Measurements from ENCODE around the gene ADGRV1. TPM values are rescaled to one million over a fixed set of nuclear protein-coding genes. Genes with fewer than 3 reads are reported as not detected.

The ADGRV1 gene
- total RNA-seq, 1 experiment from 2014 or later = 64.8 TPM

DNA sequence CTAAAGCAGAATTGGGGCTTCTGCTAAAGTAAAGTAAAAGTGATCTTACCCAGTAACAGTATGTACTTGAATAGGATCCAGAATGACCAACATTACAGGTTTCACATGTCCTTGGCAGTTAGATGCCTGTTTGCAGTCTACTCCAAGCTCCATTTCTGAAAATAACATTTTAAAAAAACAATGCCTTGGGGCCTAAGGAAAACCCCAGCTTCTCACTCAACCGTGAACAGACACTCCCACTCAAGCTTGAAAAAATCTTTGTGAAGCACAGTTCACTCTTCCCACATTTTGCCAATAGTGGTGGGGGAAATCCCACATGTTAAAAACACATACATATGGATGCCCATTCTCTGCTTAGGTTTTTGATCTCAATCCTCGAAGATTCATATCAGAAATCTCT lies 520.4 kb downstream of the ADGRV1 start:
- Mint-ChIP-seq H3K27me3 (ENCODE audit: low read depth) (no peaks in the 10 kb centered on the region), H3K27ac (no peak overlapping the region), H3K4me3 (no peak overlapping the region), H3K36me3 (ENCODE audit: insufficient read depth in 1 of 3, low read depth in 3 of 3) (peaks cover 5 to 8% (median 8%) of the 10 kb centered on the region in 3 experiments; a peak in 6 of 7 replicates), H3K4me1 (no peaks in the 10 kb centered on the region), H3K9me3 (no peaks in the 10 kb centered on the region)
- no peak overlapping the region for H3K27ac ChIP-seq (ENCODE audit: insufficient read length, low read depth, low read length)
- no peak overlapping the region for H3K23ac ChIP-seq (ENCODE audit: insufficient read length, low read depth, low read length)
- H3K4me1 ChIP-seq (ENCODE audit: insufficient read depth, low read length) = no peaks in the 10 kb centered on the region
- no peaks in the 10 kb centered on the region for H3K23me2 ChIP-seq (ENCODE audit: insufficient read length, low read depth, low read length, poor library complexity, severe bottlenecking)
- H2BK20ac ChIP-seq (ENCODE audit: low read depth, low read length, poor library complexity, severe bottlenecking) = no peak overlapping the region
- no peaks in the 10 kb centered on the region for H3K27me3 ChIP-seq (ENCODE audit: insufficient read depth, low read length)
- H4K20me1 ChIP-seq (ENCODE audit: control insufficient read depth, insufficient read depth, insufficient read length) = no peaks in the 10 kb centered on the region
- no peak overlapping the region for H4K91ac ChIP-seq (ENCODE audit: insufficient read length, low read depth, low read length)
- no peak overlapping the region for H3K56ac ChIP-seq (ENCODE audit: insufficient read length, low read depth, low read length)
- H2AK5ac ChIP-seq (ENCODE audit: insufficient read length, low read length) = no peak overlapping the region
- no peak overlapping the region for H2BK15ac ChIP-seq (ENCODE audit: low read depth, low read length)
- TF ChIP-seq, protein P1, sequence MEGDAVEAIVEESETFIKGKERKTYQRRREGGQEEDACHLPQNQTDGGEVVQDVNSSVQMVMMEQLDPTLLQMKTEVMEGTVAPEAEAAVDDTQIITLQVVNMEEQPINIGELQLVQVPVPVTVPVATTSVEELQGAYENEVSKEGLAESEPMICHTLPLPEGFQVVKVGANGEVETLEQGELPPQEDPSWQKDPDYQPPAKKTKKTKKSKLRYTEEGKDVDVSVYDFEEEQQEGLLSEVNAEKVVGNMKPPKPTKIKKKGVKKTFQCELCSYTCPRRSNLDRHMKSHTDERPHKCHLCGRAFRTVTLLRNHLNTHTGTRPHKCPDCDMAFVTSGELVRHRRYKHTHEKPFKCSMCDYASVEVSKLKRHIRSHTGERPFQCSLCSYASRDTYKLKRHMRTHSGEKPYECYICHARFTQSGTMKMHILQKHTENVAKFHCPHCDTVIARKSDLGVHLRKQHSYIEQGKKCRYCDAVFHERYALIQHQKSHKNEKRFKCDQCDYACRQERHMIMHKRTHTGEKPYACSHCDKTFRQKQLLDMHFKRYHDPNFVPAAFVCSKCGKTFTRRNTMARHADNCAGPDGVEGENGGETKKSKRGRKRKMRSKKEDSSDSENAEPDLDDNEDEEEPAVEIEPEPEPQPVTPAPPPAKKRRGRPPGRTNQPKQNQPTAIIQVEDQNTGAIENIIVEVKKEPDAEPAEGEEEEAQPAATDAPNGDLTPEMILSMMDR (conservative IDR thresholded peaks at IDR 0.05) = no peak
- no peak overlapping the region for H3K4me2 ChIP-seq (ENCODE audit: insufficient read depth, insufficient read length, low read length)
- no peaks in the 10 kb centered on the region for H3K9me3 ChIP-seq (ENCODE audit: control insufficient read depth, low read depth, low read length)
- no peaks in the 10 kb centered on the region for H3K79me1 ChIP-seq (ENCODE audit: insufficient read depth, low read depth, low read length, poor library complexity, severe bottlenecking)
- H2BK12ac ChIP-seq (ENCODE audit: insufficient read length, low read depth, low read length) = no peak overlapping the region
- H3K4ac ChIP-seq (ENCODE audit: low read depth, low read length) = no peak overlapping the region
- no peak overlapping the region for H3K14ac ChIP-seq (ENCODE audit: insufficient read depth, low read length)
- H3T11ph ChIP-seq (ENCODE audit: low read length) = no peak overlapping the region
- H4K8ac ChIP-seq (replicated peaks; ENCODE audit: insufficient read length, low read depth, low read length) = no peak overlapping the region
- no CpG with 5 or more reads among the region's 2 CpGs for WGBS (ENCODE audit: extremely low coverage, insufficient read length, low lambda C conversion rate)
- no peaks in the 10 kb centered on the region for H3K79me2 ChIP-seq (ENCODE audit: insufficient read depth, low read length)
- no peak overlapping the region for H2BK120ac ChIP-seq (ENCODE audit: low read depth, low read length, poor library complexity, severe bottlenecking)
- DNase-seq = no peak
- no peak overlapping the region for H2AFZ ChIP-seq (ENCODE audit: low read length)
- no peak overlapping the region for H2BK5ac ChIP-seq (ENCODE audit: insufficient read length, low read length)
- H4K5ac ChIP-seq (ENCODE audit: insufficient read length, low read depth, low read length) = no peak overlapping the region
- no peak overlapping the region for H3K18ac ChIP-seq (ENCODE audit: insufficient read length, low read depth, low read length)
- H3K9ac ChIP-seq (ENCODE audit: extremely low read depth, insufficient read length, low read length) = no peak overlapping the region

Data from H9 (cell line).